Neural crest cell (in vitro differentiated cells): ENCODE results near the gene BOD1. TPM values are rescaled to one million over a fixed set of nuclear protein-coding genes. Genes with fewer than 3 reads are reported as not detected.

Source experiments
- DNase-seq: peaks from one replicate; pipeline ENCODE4 v3.0.0; 2021; ENCODE audit warnings: low read depth, mixed read lengths, low spot score
- H3K27ac Mint-ChIP-seq: one replicate; pipeline ENCODE4 v1.8.0; 2021; ENCODE audit warnings: mild to moderate bottlenecking, mixed read lengths; ENCODE audit not compliant: unreplicated experiment
- H3K27me3 Mint-ChIP-seq: 2 replicates; pipeline ENCODE4 v1.8.0; 2021; ENCODE audit warnings: low read depth, mild to moderate bottlenecking, mixed read lengths
- H3K36me3 Mint-ChIP-seq: 2 replicates; pipeline ENCODE4 v1.8.0; 2021; ENCODE audit warnings: low read depth, mild to moderate bottlenecking, mixed read lengths
- H3K4me1 Mint-ChIP-seq: 2 replicates; pipeline ENCODE4 v1.8.0; 2021; ENCODE audit warnings: mixed read lengths
- H3K4me3 Mint-ChIP-seq: one replicate; pipeline ENCODE4 v1.8.0; 2021; ENCODE audit warnings: mild to moderate bottlenecking, mixed read lengths
- H3K9me3 Mint-ChIP-seq: 2 replicates; pipeline ENCODE4 v1.8.0; 2021; ENCODE audit warnings: mixed read lengths
- long read RNA-seq: library from polyadenylated mRNA; unstranded; transcript quantifications from one replicate; pipeline ENCODE4 v2.0.0, GENCODE V29; 2020
- total RNA-seq: library from RNA; stranded (reverse); gene quantifications from 2 replicates; pipeline ENCODE4 v1.2.1, GENCODE V29; 2021
- TF ChIP-seq, protein P1 (sequence below): fragments of 200-600 bp; sonication (generic); conservative IDR thresholded peaks from 2 replicates; pipeline ENCODE4 v1.5.0; 2021; ENCODE audit warnings: antibody characterized with exemption, mild to moderate bottlenecking

The BOD1 gene
- total RNA-seq, result 121 and 126 TPM in 2 replicates
- long read RNA-seq, transcript BOD1-202 (4 exons, 1,562 nt), result major isoform, 9 of 13 reads
- long read RNA-seq, partial matches to known transcripts, result 1 of 13 reads
- long read RNA-seq, other reads (novel, unspliced or antisense), result 2 of 13 reads

GRCh38 chr5:173616577-173617118 lies at the start of gene BOD1:
BOD1 (minus strand) TSS chr5:173616650; CDS start chr5:173616436, 214 bp downstream.
- peaks cover 46% of the 10 kb centered on the region for H3K4me1 Mint-ChIP-seq
- peak within 1 kb of the TSS; percentile 96 for H3K27ac Mint-ChIP-seq
- peak within 1 kb of the TSS; percentile 97 for H3K4me3 Mint-ChIP-seq
- H3K9me3 Mint-ChIP-seq, result no peaks in the 10 kb centered on the region
- DNase-seq, result peak; percentile 90
- peaks cover 5% of the 10 kb centered on the region for H3K36me3 Mint-ChIP-seq
- TF ChIP-seq, protein P1, sequence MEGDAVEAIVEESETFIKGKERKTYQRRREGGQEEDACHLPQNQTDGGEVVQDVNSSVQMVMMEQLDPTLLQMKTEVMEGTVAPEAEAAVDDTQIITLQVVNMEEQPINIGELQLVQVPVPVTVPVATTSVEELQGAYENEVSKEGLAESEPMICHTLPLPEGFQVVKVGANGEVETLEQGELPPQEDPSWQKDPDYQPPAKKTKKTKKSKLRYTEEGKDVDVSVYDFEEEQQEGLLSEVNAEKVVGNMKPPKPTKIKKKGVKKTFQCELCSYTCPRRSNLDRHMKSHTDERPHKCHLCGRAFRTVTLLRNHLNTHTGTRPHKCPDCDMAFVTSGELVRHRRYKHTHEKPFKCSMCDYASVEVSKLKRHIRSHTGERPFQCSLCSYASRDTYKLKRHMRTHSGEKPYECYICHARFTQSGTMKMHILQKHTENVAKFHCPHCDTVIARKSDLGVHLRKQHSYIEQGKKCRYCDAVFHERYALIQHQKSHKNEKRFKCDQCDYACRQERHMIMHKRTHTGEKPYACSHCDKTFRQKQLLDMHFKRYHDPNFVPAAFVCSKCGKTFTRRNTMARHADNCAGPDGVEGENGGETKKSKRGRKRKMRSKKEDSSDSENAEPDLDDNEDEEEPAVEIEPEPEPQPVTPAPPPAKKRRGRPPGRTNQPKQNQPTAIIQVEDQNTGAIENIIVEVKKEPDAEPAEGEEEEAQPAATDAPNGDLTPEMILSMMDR, result no peak
- H3K27me3 Mint-ChIP-seq, result no peaks in the 10 kb centered on the region

- TF ChIP-seq, protein P1, result no peak
- H3K36me3 Mint-ChIP-seq, result no peaks in the 10 kb centered on the region
Measured at GRCh38 chr5:173665326-173665725, 48.9 kb upstream of the BOD1 start.

DNA sequence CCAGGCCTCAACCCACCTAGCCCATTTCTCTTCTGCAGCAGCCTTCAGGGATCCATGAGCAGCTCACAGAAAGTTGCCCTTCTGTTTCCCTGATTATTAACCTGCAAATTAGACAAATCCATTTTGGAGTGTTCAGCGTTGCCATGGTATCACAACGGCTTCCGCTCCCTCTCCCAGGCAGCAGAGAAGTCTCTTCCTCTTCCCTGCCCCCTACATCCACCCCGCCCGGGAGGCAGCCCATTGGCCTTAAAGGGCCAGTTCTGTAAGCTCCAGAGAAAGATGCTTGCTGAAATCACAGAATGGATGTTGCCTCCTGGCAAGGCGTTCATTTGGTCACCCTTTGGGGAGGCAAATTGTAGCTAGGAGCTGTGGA lies 47.7 kb upstream of the BOD1 start:
- no peaks in the 10 kb centered on the region for H3K36me3 Mint-ChIP-seq
- peaks cover 4% of the 10 kb centered on the region for H3K9me3 Mint-ChIP-seq
- H3K4me3 Mint-ChIP-seq, result no peak overlapping the region
- peaks cover 25% of the 10 kb centered on the region for H3K4me1 Mint-ChIP-seq
- no peak overlapping the region for H3K27ac Mint-ChIP-seq
- peak; percentile 38 for DNase-seq
- peaks cover 3% of the 10 kb centered on the region for H3K27me3 Mint-ChIP-seq
- TF ChIP-seq, protein P1, result no peak

More at GRCh38 chr5:173665326-173665725, 48.9 kb upstream of the BOD1 start:
- DNase-seq, result no peak
- H3K4me3 Mint-ChIP-seq, result no peak overlapping the region
- peaks cover 23% of the 10 kb centered on the region for H3K4me1 Mint-ChIP-seq
- H3K27me3 Mint-ChIP-seq, result peaks cover 5% of the 10 kb centered on the region
- no peak overlapping the region for H3K27ac Mint-ChIP-seq
- H3K9me3 Mint-ChIP-seq, result peaks cover 4% of the 10 kb centered on the region

GRCh38 chr5:173663352-173664153 lies 47.1 kb upstream of the BOD1 start:
- H3K4me1 Mint-ChIP-seq, result peaks cover 25% of the 10 kb centered on the region
- no peak for DNase-seq
- no peaks in the 10 kb centered on the region for H3K36me3 Mint-ChIP-seq
- H3K27me3 Mint-ChIP-seq, result peaks cover 3% of the 10 kb centered on the region
- H3K27ac Mint-ChIP-seq, result no peak overlapping the region
- no peak overlapping the region for H3K4me3 Mint-ChIP-seq
- TF ChIP-seq, protein P1, result no peak
- H3K9me3 Mint-ChIP-seq, result peaks cover 4% of the 10 kb centered on the region

DNA sequence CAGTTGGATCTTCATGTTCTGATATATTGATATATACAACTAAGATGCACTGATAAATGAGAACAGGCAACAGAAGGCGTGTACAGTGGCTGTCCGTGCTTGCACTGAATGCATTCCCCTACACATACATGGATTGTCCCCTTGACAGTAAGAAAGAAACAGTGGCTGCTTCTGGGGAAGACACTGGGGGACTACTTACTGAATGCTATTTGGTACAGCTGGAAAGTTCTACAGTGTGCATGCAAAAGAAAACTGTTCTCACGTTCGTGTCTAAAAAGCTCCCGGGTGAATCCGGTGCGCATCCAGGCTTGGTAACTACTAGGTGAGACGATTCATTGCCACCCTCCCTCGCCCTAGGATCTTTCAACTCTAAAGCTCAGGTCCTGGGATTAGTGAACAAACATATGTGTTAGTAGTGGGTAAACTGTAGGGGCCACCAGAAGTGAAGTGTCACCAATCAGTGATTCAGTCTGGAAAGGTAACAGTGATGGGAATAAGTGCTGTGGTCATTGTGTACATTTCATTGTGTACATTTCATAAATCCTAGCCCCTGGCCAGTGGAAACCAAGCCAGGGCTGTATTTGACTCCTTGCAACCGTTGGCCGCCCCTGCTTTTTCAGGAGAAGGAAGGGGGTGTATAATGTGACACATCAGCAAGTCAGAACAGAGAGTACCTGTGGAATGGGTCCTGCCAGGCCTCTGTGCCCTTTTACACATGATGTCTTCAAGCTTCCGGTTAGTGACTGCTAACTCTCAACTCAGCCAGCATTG lies 46.3 kb upstream of the BOD1 start:
- TF ChIP-seq, protein P1, result no peak

More for the DNA sequence above, 46.3 kb upstream of the BOD1 start:
- H3K36me3 Mint-ChIP-seq, result no peaks in the 10 kb centered on the region
- peaks cover 4% of the 10 kb centered on the region for H3K9me3 Mint-ChIP-seq
- no peak overlapping the region for H3K4me3 Mint-ChIP-seq
- H3K27me3 Mint-ChIP-seq, result no peaks in the 10 kb centered on the region
- H3K4me1 Mint-ChIP-seq, result peaks cover 25% of the 10 kb centered on the region
- DNase-seq, result no peak
- H3K27ac Mint-ChIP-seq, result no peak overlapping the region
